SU-DHL-6 (cell line): ENCODE measurements around the gene HELZ2.

ENCODE experiments used
- CTCF ChIP-seq: fragments of 200-600 bp; sonication (generic); IDR thresholded peaks from one replicate; pipeline ENCODE4 v1.5.1; 2017; ENCODE audit warnings: antibody characterized with exemption, mild to moderate bottlenecking, low read length, moderate library complexity; ENCODE audit not compliant: insufficient read depth, poor library complexity, severe bottlenecking
- EZH2phosphoT487 ChIP-seq: fragments of 200-600 bp; sonication (generic), shearing (Covaris generic); conservative IDR thresholded peaks from 2 replicates; pipeline ENCODE4 v1.6.1; 2018; ENCODE audit warnings: mild to moderate bottlenecking, antibody characterized with exemption, low read length, moderate library complexity, mixed read lengths

- no peak for TF ChIP-seq CTCF
- TF ChIP-seq EZH2phosphoT487 = no peak
Measured at GRCh38 chr20:63568170-63568981, 5.7 kb downstream of the HELZ2 start.
